ENCODE measurements around the gene DBX2. TPM values are rescaled to one million over a fixed set of nuclear protein-coding genes. Genes with fewer than 3 reads are reported as not detected.

Gene DBX2
- total and polyA plus RNA-seq, 2 of the 4 experiments (the other 2 are of a cell fraction), result not detected

GRCh38 chr12:45049912-45050750, 768 bp downstream of the DBX2 start (continued):
- TF ChIP-seq RFX5 (IDR thresholded peaks at IDR 0.05; ENCODE audit: low read depth, low read length), result no peak

GRCh38 chr12:45042599-45042998, 8.3 kb downstream of the DBX2 start:
- no TSS peak for BruUV-seq (replicated peaks)
- Histone ChIP-seq H3K27ac (ENCODE audit: insufficient read depth, low read length) (no peak overlapping the region), H3K27me3 (ENCODE audit: control insufficient read depth, insufficient read depth, low read length) (no peaks in the 10 kb centered on the region; the same call in 1 of the 2 replicates), H3K79me1 (ENCODE audit: low read depth in 1 of 2, low read length in 2 of 2) (no peaks in the 10 kb centered on the region), H2AK9ac (replicated peaks; ENCODE audit: low read depth, low read length, poor library complexity) (no peak overlapping the region), H2BK120ac (ENCODE audit: low read depth, low read length) (no peak overlapping the region), H3K9me1 (ENCODE audit: insufficient read depth, low read length) (no peaks in the 10 kb centered on the region), H3K9ac (ENCODE audit: low read depth, low read length) (no peak overlapping the region), H4K91ac (ENCODE audit: insufficient read depth, low read depth, low read length) (no peak overlapping the region), H3K23ac (ENCODE audit: low read depth, low read length) (no peak overlapping the region), H3K4me1 (ENCODE audit: control insufficient read depth, insufficient read depth, low read length) (no peaks in the 10 kb centered on the region), H2BK15ac (ENCODE audit: low read depth, low read length) (no peak overlapping the region), H2AFZ (replicated peaks; ENCODE audit: low read length, poor library complexity) (no peak overlapping the region), H2AK5ac (ENCODE audit: low read depth, low read length) (no peak overlapping the region), H3K36me3 (ENCODE audit: control insufficient read depth, insufficient read depth, low read length) (no peaks in the 10 kb centered on the region), H3K9me3 (ENCODE audit: control insufficient read depth, insufficient read depth, low read length) (no peaks in the 10 kb centered on the region), H2BK5ac (ENCODE audit: low read depth, low read length, poor library complexity, severe bottlenecking) (no peak overlapping the region), H3K4me3 (ENCODE audit: insufficient read depth, low read depth, low read length) (no peak overlapping the region), H3K14ac (replicated peaks; ENCODE audit: low read depth, low read length) (no peak overlapping the region), H2BK20ac (ENCODE audit: low read depth, low read length) (no peak overlapping the region), H3K18ac (ENCODE audit: low read depth, low read length) (no peak overlapping the region), H3K56ac (ENCODE audit: extremely low read depth, insufficient read depth, low read length) (no peak overlapping the region), H4K8ac (ENCODE audit: low read depth in 2 of 2, low read length in 2 of 2) (no peak overlapping the region), H3K4ac (ENCODE audit: low read depth, low read length) (no peak overlapping the region), H4K5ac (ENCODE audit: low read depth, low read length) (no peak overlapping the region), H3K4me2 (ENCODE audit: low read depth, low read length) (no peak overlapping the region), H4K20me1 (ENCODE audit: insufficient read depth, low read length) (no peaks in the 10 kb centered on the region)
- intact Hi-C loops (cut with micrococcal nuclease), result loop anchor here (10.0 kb wide), 1 partner anchor 62 kb away; no protein-coding TSS in a partner anchor
- ATAC-seq (ENCODE audit: low read depth) (no peak), DNase-seq (no peak)
- ChIA-PET POLR2A (ENCODE audit: unreplicated experiment) (no interaction called here), CTCF (no interaction called here)
- WGBS, 2 experiments (ENCODE audit: extremely low coverage in 2 of 2, insufficient read length in 1 of 2), result no CpG with 5 or more reads among the region's 5 CpGs
- in situ Hi-C loops (cut with MboI; ENCODE audit: low sequenced_read_pairs), result no loop called here
- dilution Hi-C loops (cut with HindIII; ENCODE audit: low sequenced_read_pairs, unreplicated experiment), result no loop called here
- TF ChIP-seq CEBPB (IDR thresholded peaks at IDR 0.05; ENCODE audit: low read depth, low read length) (no peak), FOS (IDR thresholded peaks at IDR 0.05; ENCODE audit: low read depth, low read length) (no peak), RFX5 (IDR thresholded peaks at IDR 0.05; ENCODE audit: low read depth, low read length) (no peak), CTCF (conservative IDR thresholded peaks at IDR 0.05; ENCODE audit: low read depth, low read length) (no peak), BHLHE40 (IDR thresholded peaks at IDR 0.05; ENCODE audit: low read depth, low read length) (no peak), RCOR1 (IDR thresholded peaks at IDR 0.05; ENCODE audit: insufficient replicate concordance, low read length) (no peak), SMC3 (IDR thresholded peaks at IDR 0.05; ENCODE audit: low read depth, low read length) (no peak), MAFK (IDR thresholded peaks at IDR 0.05; ENCODE audit: low read depth, low read length) (no peak), USF2 (IDR thresholded peaks at IDR 0.05; ENCODE audit: low read depth, low read length) (no peak), RAD21 (IDR thresholded peaks at IDR 0.05; ENCODE audit: low read length) (no peak), MXI1 (IDR thresholded peaks at IDR 0.05; ENCODE audit: borderline replicate concordance, low read depth, low read length) (no peak), NFE2L2 (IDR thresholded peaks at IDR 0.05; ENCODE audit: low read depth, low read length) (no peak), POLR2A (IDR thresholded peaks at IDR 0.05; ENCODE audit: low read depth, low read length) (no peak)

Measured in IMR-90 (cell line).